GDM1 (cell line): ENCODE measurements around the gene FAT2.
"Not testable (repeated sequence)": the region's sequence is repeated elsewhere in the genome, so short reads cannot be mapped to it uniquely, and the experiment has no call there.

Experiments used
- DNase-seq: peaks from one replicate; lab custom pipeline; 2025; lab: John Stamatoyannopoulos, UW

FAT2 gene

GRCh38 chr5:151581812-151582583, 9.1 kb downstream of the FAT2 start:
- DNase-seq: no peak

GRCh38 chr5:151581347-151581746, 9.8 kb downstream of the FAT2 start:
- DNase-seq: no peak

GRCh38 chr5:151580858-151581257, 10.3 kb downstream of the FAT2 start:
- DNase-seq: no peak

- DNase-seq: no peak
Observed at GRCh38 chr5:151580239-151580638, 10.9 kb downstream of the FAT2 start.

GRCh38 chr5:151579146-151579545, 12.0 kb downstream of the FAT2 start:
- DNase-seq: not testable (repeated sequence)

- no peak for DNase-seq
Observed at GRCh38 chr5:151578326-151579025, 12.7 kb downstream of the FAT2 start.

- DNase-seq: peak; percentile 70
Observed at GRCh38 chr5:151577566-151577965, 13.6 kb downstream of the FAT2 start.

DNA sequence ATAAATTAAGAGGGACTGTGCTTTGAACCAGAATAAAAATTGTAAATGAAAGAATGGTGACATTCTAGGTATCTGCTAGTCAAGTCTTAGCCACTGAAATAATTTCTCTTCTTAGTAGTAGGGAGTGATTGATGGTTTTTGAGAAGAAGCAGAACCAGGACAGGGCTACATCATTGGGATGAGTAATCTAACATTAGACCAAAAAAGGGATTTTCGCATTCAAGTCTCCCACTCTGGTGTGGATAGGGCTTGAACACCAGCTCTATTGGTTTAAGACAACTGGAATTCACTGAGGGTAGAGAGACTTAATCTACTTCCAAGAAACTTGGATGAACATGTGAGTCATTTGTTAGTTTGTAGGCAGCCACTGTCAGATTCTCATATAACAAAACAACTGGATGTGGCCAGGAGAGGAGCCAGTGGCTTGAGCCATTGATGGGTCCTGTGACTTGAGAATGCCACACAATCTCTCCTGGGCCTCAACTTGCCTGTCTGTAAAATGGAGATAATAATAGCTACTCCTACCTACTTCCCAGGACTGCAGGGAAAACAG, 16.6 kb downstream of the FAT2 start:
- DNase-seq: no peak

GRCh38 chr5:151572657-151573368, 18.3 kb downstream of the FAT2 start:
- no peak for DNase-seq

DNA sequence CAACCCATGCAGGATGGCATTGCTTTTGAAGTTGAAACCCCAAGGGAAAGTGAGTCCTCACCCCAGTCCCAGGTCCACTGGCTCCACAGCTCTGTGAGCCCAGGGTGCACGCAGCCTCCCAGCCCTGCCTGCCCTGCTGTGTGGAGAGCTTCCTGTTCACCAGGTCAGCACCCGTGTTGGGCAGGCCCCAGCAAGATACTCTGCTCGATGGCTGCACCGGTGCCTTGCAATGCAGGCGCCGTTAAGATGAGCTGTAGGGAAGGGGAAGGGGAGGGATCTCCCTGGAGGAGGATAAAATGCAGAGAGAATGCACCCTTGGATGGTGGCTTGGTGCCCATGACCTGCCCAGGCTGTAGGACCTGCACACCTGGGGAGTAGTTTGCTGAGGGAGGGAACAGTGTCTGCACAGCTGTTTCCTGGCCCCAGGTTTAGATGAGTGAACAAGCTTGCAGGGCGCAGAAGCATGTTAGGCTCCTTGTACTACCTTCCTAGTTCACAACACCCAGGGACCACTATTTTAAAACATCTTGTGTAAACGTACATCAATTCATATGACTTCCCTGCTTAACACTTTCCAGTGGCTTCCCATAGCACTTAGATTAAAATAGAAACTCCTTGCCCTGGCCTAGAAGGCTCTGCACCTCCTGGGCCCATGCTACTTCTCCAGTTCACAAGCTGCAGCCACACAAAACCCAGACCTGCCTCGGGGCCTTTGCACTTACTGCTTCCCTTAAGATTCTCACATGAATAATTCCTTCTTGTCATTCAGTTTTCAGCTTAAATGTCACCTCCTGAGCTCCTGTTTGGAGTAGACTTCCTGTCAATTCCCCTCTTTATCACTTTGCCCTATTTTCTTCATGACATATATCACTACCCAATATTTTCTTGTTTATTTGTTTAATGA, 19.6 kb downstream of the FAT2 start:
- no peak for DNase-seq

DNA sequence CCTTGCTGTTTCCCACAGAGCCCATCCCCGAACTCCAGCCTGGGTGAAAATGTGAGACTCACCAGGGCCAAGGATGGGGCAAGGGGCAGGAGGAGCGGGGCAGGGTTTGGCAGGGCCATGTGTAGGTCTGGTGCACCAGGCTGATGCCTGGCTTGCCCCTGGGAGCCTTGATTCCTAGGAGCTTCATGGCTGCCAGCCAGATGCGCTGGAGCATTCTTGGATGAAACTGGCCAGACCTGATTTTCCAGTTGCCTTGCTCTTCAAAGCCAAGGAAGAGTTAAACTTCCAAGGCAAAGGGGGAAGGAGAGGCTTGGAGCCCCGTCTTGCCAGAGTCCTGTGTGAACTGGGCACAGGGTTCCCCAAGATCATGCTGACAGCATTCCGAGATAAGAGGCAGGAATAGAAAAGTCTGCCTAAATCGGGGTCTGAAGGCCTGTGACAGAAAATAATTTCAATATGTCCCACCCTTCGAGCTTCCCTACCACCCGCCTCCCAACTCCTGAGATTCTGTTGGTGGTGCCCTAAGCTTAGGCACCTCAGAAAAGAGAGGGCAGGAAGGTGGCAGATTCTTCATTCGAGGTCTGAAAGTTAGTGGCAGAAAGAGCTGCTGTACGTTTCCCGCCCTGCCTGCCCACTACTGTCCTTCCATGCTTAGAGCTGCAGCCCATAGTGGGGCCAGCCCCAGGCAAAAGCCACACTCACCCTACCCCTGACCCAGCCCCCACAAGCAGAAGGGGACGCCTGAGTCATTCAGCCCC, 20.4 kb downstream of the FAT2 start:
- no peak for DNase-seq

GRCh38 chr5:151570058-151570457, 21.1 kb downstream of the FAT2 start:
- no peak for DNase-seq

- DNase-seq: no peak
Observed at GRCh38 chr5:151569132-151570046, 21.7 kb downstream of the FAT2 start.

GRCh38 chr5:151568036-151568435, 23.1 kb downstream of the FAT2 start:
- no peak for DNase-seq

- no peak for DNase-seq
Observed at GRCh38 chr5:151565971-151566370, 25.2 kb downstream of the FAT2 start.

DNA sequence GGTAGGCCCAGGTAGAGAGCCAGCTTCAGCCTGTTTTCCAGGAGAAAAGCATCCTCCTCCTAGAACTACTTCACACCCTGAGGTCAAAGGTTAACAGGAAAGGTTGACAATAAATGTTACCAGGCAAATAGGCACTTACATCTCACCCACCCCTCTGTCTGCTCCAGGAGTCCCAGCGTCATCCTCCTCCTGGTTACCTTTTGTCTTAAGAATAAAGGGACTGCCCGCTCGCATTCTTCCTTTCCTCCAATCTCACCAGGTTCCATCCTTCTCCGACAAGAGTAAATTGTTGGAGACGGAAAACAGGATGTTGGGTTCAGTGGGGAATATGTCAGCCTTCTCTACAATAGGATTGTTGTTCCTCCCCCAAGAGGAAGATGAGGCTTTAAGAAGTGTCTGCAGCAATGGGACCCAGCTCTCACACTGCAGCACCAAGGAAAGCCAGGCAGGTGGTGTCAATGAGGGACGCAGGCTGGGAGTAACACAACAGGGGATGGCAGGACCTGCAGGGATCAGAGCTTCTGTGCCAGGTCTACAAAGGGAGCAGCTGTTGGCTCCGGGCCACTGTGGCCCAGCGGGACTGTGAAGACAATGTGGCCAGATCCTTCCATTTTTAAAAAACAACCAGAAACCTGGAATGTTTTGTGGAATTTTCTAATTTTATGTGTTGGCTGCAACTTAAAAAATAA, 29.0 kb downstream of the FAT2 start:
- DNase-seq: no peak

DNA sequence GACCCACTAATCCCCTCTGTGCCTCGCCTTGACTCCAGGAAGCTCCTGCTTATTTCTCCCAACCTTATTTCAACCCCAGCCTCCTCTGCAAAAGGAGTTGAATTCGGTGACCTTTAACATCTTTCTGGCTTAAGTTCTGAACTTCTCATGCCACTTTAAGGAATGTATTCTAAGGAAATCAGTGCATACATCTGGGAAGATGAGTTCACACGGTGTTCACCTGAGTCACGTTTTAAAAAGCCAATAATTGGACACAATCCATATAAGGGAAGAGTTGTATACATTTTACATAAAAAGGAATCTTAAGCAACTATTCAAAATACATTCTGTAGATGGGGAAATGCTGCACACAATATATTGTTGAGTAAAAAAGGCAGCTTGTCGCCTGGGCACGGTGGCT, 33.2 kb downstream of the FAT2 start:
- DNase-seq: no peak

DNA sequence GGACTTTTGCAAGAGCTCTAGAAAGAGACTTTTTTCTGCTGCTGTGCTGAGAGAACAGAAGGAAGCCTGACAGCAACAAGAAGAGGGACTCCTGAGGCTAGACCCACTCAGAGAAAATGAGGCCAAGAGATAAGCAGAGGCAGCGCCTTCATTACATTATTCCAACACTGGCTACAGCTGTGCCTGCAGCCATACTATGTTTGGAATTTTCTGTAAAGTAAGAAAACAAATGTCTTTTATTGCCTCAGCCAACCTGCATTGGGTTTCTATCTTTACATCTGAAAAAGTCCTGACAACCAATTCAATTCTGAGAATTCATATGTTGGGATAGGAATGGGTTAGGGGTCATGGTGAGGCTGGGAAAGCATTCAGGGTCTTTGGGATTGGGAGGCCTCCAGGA, 33.7 kb downstream of the FAT2 start:
- DNase-seq: no peak

DNA sequence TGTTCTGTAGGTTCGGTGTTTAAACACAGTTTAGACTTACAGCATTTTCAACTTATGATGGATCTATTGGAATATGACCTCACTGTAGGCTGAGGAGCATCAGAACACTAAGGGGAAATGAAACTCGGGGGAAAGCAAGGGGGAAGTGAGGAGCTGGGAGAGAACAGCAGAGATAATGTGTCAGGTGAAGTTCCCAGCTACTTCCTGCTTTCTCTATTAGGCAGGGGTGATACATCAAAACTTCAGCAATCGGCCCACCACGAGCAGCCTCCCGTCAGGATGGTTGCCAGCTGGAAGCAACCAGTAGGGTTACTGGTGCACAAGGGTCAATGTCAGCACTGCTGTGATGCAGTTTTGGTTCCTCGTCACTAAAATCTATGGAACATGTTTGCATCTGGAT, 34.3 kb downstream of the FAT2 start:
- DNase-seq: no peak
